Measurements from ENCODE around the gene SVIL. TPM values are rescaled to one million over a fixed set of nuclear protein-coding genes. Genes with fewer than 3 reads are reported as not detected.
"Not testable (repeated sequence)": the region's sequence is repeated elsewhere in the genome, so short reads cannot be mapped to it uniquely, and the experiment has no call there.

The SVIL gene
- total RNA-seq, 1 experiment from 2014 or later: 166 TPM

GRCh38 chr10:29608476-29609301, 26.1 kb downstream of the SVIL start:
- BruUV-seq (replicated peaks): no TSS peak
- peaks cover under 1% of the 10 kb centered on the region for H3K79me2 ChIP-seq (ENCODE audit: low read depth)
- H4K20me1 ChIP-seq (ENCODE audit: insufficient read depth): no peaks in the 10 kb centered on the region
- H3K4me2 ChIP-seq: no peak overlapping the region
- no peak overlapping the region for H3K4me3 ChIP-seq
- DNase-seq: no peak
- no peaks in the 10 kb centered on the region for H3K4me1 ChIP-seq (replicated peaks; ENCODE audit: insufficient read depth)
- H3K9me2 ChIP-seq (ENCODE audit: insufficient read depth): no peaks in the 10 kb centered on the region
- POLR2A ChIA-PET (ENCODE audit: unreplicated experiment): interaction anchor here (0.6 kb wide), 1 partner anchor 118 kb away, joined by 3 read pairs; no protein-coding TSS in a partner anchor
- H3F3A ChIP-seq (ENCODE audit: insufficient read depth, low read depth): no peaks in the 10 kb centered on the region
- H3K36me3 ChIP-seq (ENCODE audit: low read depth): no peaks in the 10 kb centered on the region
- H2AFZ ChIP-seq: no peak overlapping the region
- TF ChIP-seq CTCF (conservative IDR thresholded peaks at IDR 0.05) (no peak), EZH2 (IDR thresholded peaks at IDR 0.05; ENCODE audit: low read depth) (no peak)
- H3K9me3 ChIP-seq (ENCODE audit: insufficient read depth, low read depth): no peaks in the 10 kb centered on the region
- CTCF ChIA-PET: no interaction called here
- no peak overlapping the region for H3K27ac ChIP-seq
- no peaks in the 10 kb centered on the region for H3K27me3 ChIP-seq (ENCODE audit: insufficient read depth, low read depth)
- intact Hi-C loops (cut with micrococcal nuclease; ENCODE audit: unreplicated experiment): no loop called here

GRCh38 chr10:29608062-29608461, 26.7 kb downstream of the SVIL start:
- no peak overlapping the region for H2AFZ ChIP-seq
- no peaks in the 10 kb centered on the region for H4K20me1 ChIP-seq (ENCODE audit: insufficient read depth)
- no TSS peak for BruUV-seq (replicated peaks)
- ChIA-PET POLR2A (ENCODE audit: unreplicated experiment) (no interaction called here), CTCF (no interaction called here)
- H3K4me1 ChIP-seq (replicated peaks; ENCODE audit: insufficient read depth): no peaks in the 10 kb centered on the region
- no peaks in the 10 kb centered on the region for H3K9me3 ChIP-seq (ENCODE audit: insufficient read depth, low read depth)
- H3K36me3 ChIP-seq (ENCODE audit: low read depth): no peaks in the 10 kb centered on the region
- H3K27me3 ChIP-seq (ENCODE audit: insufficient read depth, low read depth): no peaks in the 10 kb centered on the region
- H3K4me2 ChIP-seq: no peak overlapping the region
- no peak for DNase-seq
- H3K9me2 ChIP-seq (ENCODE audit: insufficient read depth): no peaks in the 10 kb centered on the region
- TF ChIP-seq EZH2 (IDR thresholded peaks at IDR 0.05; ENCODE audit: low read depth): no peak
- no peak for TF ChIP-seq CTCF (conservative IDR thresholded peaks at IDR 0.05)
- intact Hi-C loops (cut with micrococcal nuclease; ENCODE audit: unreplicated experiment): no loop called here
- no peaks in the 10 kb centered on the region; the same call in none of the 2 replicates for H3K79me2 ChIP-seq (ENCODE audit: low read depth)
- no peaks in the 10 kb centered on the region for H3F3A ChIP-seq (ENCODE audit: insufficient read depth, low read depth)
- H3K4me3 ChIP-seq: no peak overlapping the region
- H3K27ac ChIP-seq: no peak overlapping the region

- ChIA-PET CTCF (no interaction called here), POLR2A (ENCODE audit: unreplicated experiment) (interaction anchor here (0.6 kb wide), 1 partner anchor 16 kb away, joined by 3 read pairs; no protein-coding TSS in a partner anchor)
- Histone ChIP-seq H3K4me1 (replicated peaks; ENCODE audit: insufficient read depth) (no peaks in the 10 kb centered on the region), H4K20me1 (ENCODE audit: insufficient read depth) (no peaks in the 10 kb centered on the region), H3F3A (ENCODE audit: insufficient read depth, low read depth) (no peaks in the 10 kb centered on the region), H3K4me2 (no peak overlapping the region), H2AFZ (no peak overlapping the region), H3K9me3 (ENCODE audit: insufficient read depth, low read depth) (no peaks in the 10 kb centered on the region), H3K27me3 (ENCODE audit: insufficient read depth, low read depth) (no peaks in the 10 kb centered on the region), H3K27ac (no peak overlapping the region), H3K9me2 (ENCODE audit: insufficient read depth) (no peaks in the 10 kb centered on the region), H3K4me3 (no peak overlapping the region), H3K36me3 (ENCODE audit: low read depth) (no peaks in the 10 kb centered on the region), H3K79me2 (ENCODE audit: low read depth) (no peaks in the 10 kb centered on the region; the same call in none of the 2 replicates)
- no TSS peak for BruUV-seq (replicated peaks)
- no peak for TF ChIP-seq CTCF (conservative IDR thresholded peaks at IDR 0.05)
- TF ChIP-seq EZH2 (IDR thresholded peaks at IDR 0.05; ENCODE audit: low read depth): no peak
- DNase-seq: no peak
- intact Hi-C loops (cut with micrococcal nuclease; ENCODE audit: unreplicated experiment): no loop called here
Measured at GRCh38 chr10:29607576-29607975, 27.2 kb downstream of the SVIL start.

GRCh38 chr10:29606693-29607092, 28.1 kb downstream of the SVIL start:
- BruUV-seq (replicated peaks); H3K27me3 ChIP-seq (ENCODE audit: insufficient read depth, low read depth); intact Hi-C loops (cut with micrococcal nuclease; ENCODE audit: unreplicated experiment); DNase-seq; H3K27ac ChIP-seq; H3K36me3 ChIP-seq (ENCODE audit: low read depth); H3K4me1 ChIP-seq (replicated peaks; ENCODE audit: insufficient read depth); H2AFZ ChIP-seq; H3K79me2 ChIP-seq (ENCODE audit: low read depth); CTCF ChIA-PET; POLR2A ChIA-PET (ENCODE audit: unreplicated experiment); H3K9me2 ChIP-seq (ENCODE audit: insufficient read depth); H3K9me3 ChIP-seq (ENCODE audit: insufficient read depth, low read depth); H4K20me1 ChIP-seq (ENCODE audit: insufficient read depth); H3K4me3 ChIP-seq; H3F3A ChIP-seq (ENCODE audit: insufficient read depth, low read depth); H3K4me2 ChIP-seq: not testable (repeated sequence)
